Measurements from ENCODE around the gene ADIG. TPM values are rescaled to one million over a fixed set of nuclear protein-coding genes. Genes with fewer than 3 reads are reported as not detected.

The ADIG gene
- total RNA-seq, 2 donors from 2014 or later, result not detected

GRCh38 chr20:38599410-38599882 lies 18.4 kb downstream of the ADIG start:
- DNase-seq (ENCODE audit: low spot score) (no peak), ATAC-seq (ENCODE audit: insufficient number of reproducible peaks, low FRiP score, low read depth) (no peak)
- Histone ChIP-seq H3K36me3 (no peaks in the 10 kb centered on the region), H3K27ac (no peak overlapping the region), H3K4me1 (ENCODE audit: control insufficient read depth in 1 of 2, low read depth in 2 of 2) (peaks cover 0 to 5% of the 10 kb centered on the region in 2 donors), H3K27me3 (replicated peaks; ENCODE audit: insufficient read depth) (no peaks in the 10 kb centered on the region), H3K9me3 (no peaks in the 10 kb centered on the region), H3K4me3 (no peak overlapping the region)
- no peak for TF ChIP-seq CTCF (IDR thresholded peaks at IDR 0.05)

- Histone ChIP-seq H3K27ac (no peak overlapping the region), H3K4me1 (ENCODE audit: control insufficient read depth in 1 of 2, low read depth in 2 of 2) (peaks cover 0 to 5% of the 10 kb centered on the region in 2 donors), H3K4me3 (no peak overlapping the region), H3K9me3 (no peaks in the 10 kb centered on the region), H3K36me3 (no peaks in the 10 kb centered on the region), H3K27me3 (replicated peaks; ENCODE audit: insufficient read depth) (no peaks in the 10 kb centered on the region)
- TF ChIP-seq CTCF (IDR thresholded peaks at IDR 0.05), result no peak
- DNase-seq (ENCODE audit: low spot score) (no peak), ATAC-seq (ENCODE audit: insufficient number of reproducible peaks, low FRiP score, low read depth) (no peak)
Measured at GRCh38 chr20:38600057-38600456, 19.1 kb downstream of the ADIG start.

GRCh38 chr20:38601216-38602184 lies 20.5 kb downstream of the ADIG start, which contains the start of gene ARHGAP40:
ARHGAP40 (plus strand) TSS chr20:38601809.
- no peak for ATAC-seq (ENCODE audit: insufficient number of reproducible peaks, low FRiP score, low read depth)
- no peak within 1 kb of the TSS for H3K27ac ChIP-seq
- H3K36me3 ChIP-seq, result no peaks in the 10 kb centered on the region
- H3K4me1 ChIP-seq (ENCODE audit: control insufficient read depth in 1 of 2, low read depth in 2 of 2), result peaks cover 0 to 5% of the 10 kb centered on the region in 2 donors
- H3K9me3 ChIP-seq, result no peaks in the 10 kb centered on the region
- no peaks in the 10 kb centered on the region for H3K27me3 ChIP-seq (replicated peaks; ENCODE audit: insufficient read depth)
- H3K4me3 ChIP-seq, result no peak within 1 kb of the TSS
- TF ChIP-seq CTCF (IDR thresholded peaks at IDR 0.05), result no peak
- no peak for DNase-seq (ENCODE audit: low spot score)

- no peak for TF ChIP-seq CTCF (IDR thresholded peaks at IDR 0.05)
- no peak overlapping the region for H3K27ac ChIP-seq
- no peak overlapping the region for H3K4me3 ChIP-seq
- H3K4me1 ChIP-seq (ENCODE audit: control insufficient read depth in 1 of 2, low read depth in 2 of 2), result peaks cover 0 to 5% of the 10 kb centered on the region in 2 donors
- DNase-seq (ENCODE audit: low spot score) (no peak), ATAC-seq (ENCODE audit: insufficient number of reproducible peaks, low FRiP score, low read depth) (no peak)
- H3K36me3 ChIP-seq, result no peaks in the 10 kb centered on the region
- no peaks in the 10 kb centered on the region for H3K9me3 ChIP-seq
- no peaks in the 10 kb centered on the region for H3K27me3 ChIP-seq (replicated peaks; ENCODE audit: insufficient read depth)
Measured at GRCh38 chr20:38602185-38602581, 21.2 kb downstream of the ADIG start.

- ATAC-seq (ENCODE audit: insufficient number of reproducible peaks, low FRiP score, low read depth) (no peak), DNase-seq (ENCODE audit: low spot score) (no peak)
- H3K4me3 ChIP-seq, result no peak overlapping the region
- peaks cover 0 to 5% of the 10 kb centered on the region in 2 donors for H3K4me1 ChIP-seq (ENCODE audit: control insufficient read depth in 1 of 2, low read depth in 2 of 2)
- H3K9me3 ChIP-seq, result no peaks in the 10 kb centered on the region
- no peak for TF ChIP-seq CTCF (IDR thresholded peaks at IDR 0.05)
- H3K36me3 ChIP-seq, result no peaks in the 10 kb centered on the region
- no peak overlapping the region for H3K27ac ChIP-seq
- no peaks in the 10 kb centered on the region for H3K27me3 ChIP-seq (replicated peaks; ENCODE audit: insufficient read depth)
Measured at GRCh38 chr20:38603286-38603685, 22.3 kb downstream of the ADIG start.

All from thoracic aorta (tissue), 2 donors.